K562 (cell line): ENCODE results near the gene ZBTB32. TPM values are rescaled to one million over a fixed set of nuclear protein-coding genes. Genes with fewer than 3 reads are reported as not detected.

ENCODE experiments used
- CHD1 ChIP-seq: fragments of 200-600 bp; sonication (generic); IDR thresholded peaks from one replicate; pipeline ENCODE4 v1.6.1; 2012; ENCODE audit warnings: mild to moderate bottlenecking, moderate library complexity, low read length, inconsistent platforms
- E2F3 ChIP-seq: fragments of 250-450 bp; sonication (Bioruptor Pico); IDR thresholded peaks from 2 replicates; pipeline ENCODE4 v1.4.0; 2020; ENCODE audit warnings: mild to moderate bottlenecking
- MAFG ChIP-seq: fragments of 450-650 bp; conservative IDR thresholded peaks from 2 replicates; pipeline ENCODE4 v1.6.1; 2016; ENCODE audit warnings: missing genetic modification characterization, missing compliant biosample characterization
- PHF20 ChIP-seq: fragments of 450-650 bp; IDR thresholded peaks from 2 replicates; pipeline ENCODE4 v1.6.1; 2018; ENCODE audit not compliant: partially characterized antibody
- TARDBP ChIP-seq: fragments of 450-650 bp; IDR thresholded peaks from 2 replicates; pipeline ENCODE4 v1.6.1; 2016
- ZEB2 ChIP-seq: fragments of 450-650 bp; IDR thresholded peaks from 2 replicates; pipeline ENCODE4 v1.6.1; 2016
- ZKSCAN8 ChIP-seq: fragments of 200-800 bp; sonication (Bioruptor generic); IDR thresholded peaks from 2 replicates; pipeline ENCODE4 v1.6.1; 2016; ENCODE audit warnings: missing genetic modification characterization, missing compliant biosample characterization
- ZNF239 ChIP-seq: fragments of 250-450 bp; sonication (Bioruptor Pico); IDR thresholded peaks from 2 replicates; pipeline ENCODE4 v1.4.0; 2020; ENCODE audit warnings: mild to moderate bottlenecking
- ZNF695 ChIP-seq: fragments of 450-650 bp; formaldehyde crosslinking; IDR thresholded peaks from 2 replicates; pipeline ENCODE4 v1.4.0; 2020; ENCODE audit warnings: mild to moderate bottlenecking, moderate library complexity
- polyA plus RNA-seq, 8 experiments: library from polyadenylated mRNA; depleted of rRNA in 4 of 8; stranded (reverse) in 5 of 8; unstranded in 3 of 8; fragments of >200 nt; fragmentation: Nextera tagmentation in 2 of 8; fragmentation: Illumina TruSeq in 1 of 8; extraction: Ambion mirVana in 2 of 8; extraction: Trizol in 1 of 8; gene quantifications; 2 replicates each; pipeline versions ENCODE4 v1.2.1 to v1.2.3, GENCODE V29; 2011 to 2014; ENCODE audit warnings: inconsistent platforms in 1 of 8, missing spikeins in 1 of 8
- total RNA-seq, 7 experiments: library from RNA; depleted of rRNA in 6 of 7; stranded (reverse); fragments of >200 nt in 6 of 7; fragmentation: Illumina TruSeq in 2 of 7; extraction: Trizol in 2 of 7; gene quantifications; 2 replicates each; pipeline versions ENCODE4 v1.2.1 to v1.2.3, GENCODE V29; 2011 to 2021; ENCODE audit warnings: low replicate concordance in 1 of 7
- TF ChIP-seq, protein P1 (sequence below): fragments of 450-650 bp; IDR thresholded peaks from 2 replicates; pipeline ENCODE4 v1.6.1; 2016; ENCODE audit warnings: low read depth
- TF ChIP-seq, protein P2 (sequence below): sonication (generic); formaldehyde crosslinking; IDR thresholded peaks from 2 replicates; pipeline ENCODE4 v1.8.0; 2022; ENCODE audit warnings: mild to moderate bottlenecking, missing genetic modification reagents
- TF ChIP-seq, protein P3 (sequence below): IDR thresholded peaks from 2 replicates; pipeline ENCODE4 v1.6.1; 2014; ENCODE audit warnings: antibody characterized with exemption
- TF ChIP-seq, protein P4 (sequence below): fragments of 450-650 bp; IDR thresholded peaks from 2 replicates; pipeline ENCODE4 v1.6.1; 2017; ENCODE audit warnings: mild to moderate bottlenecking, moderate library complexity

The ZBTB32 gene
- total and polyA plus RNA-seq, 9 of the 15 experiments (the other 6 are each of a cell fraction or from before 2014, with no cell fraction given), result 0.20 TPM; not detected in 8

DNA sequence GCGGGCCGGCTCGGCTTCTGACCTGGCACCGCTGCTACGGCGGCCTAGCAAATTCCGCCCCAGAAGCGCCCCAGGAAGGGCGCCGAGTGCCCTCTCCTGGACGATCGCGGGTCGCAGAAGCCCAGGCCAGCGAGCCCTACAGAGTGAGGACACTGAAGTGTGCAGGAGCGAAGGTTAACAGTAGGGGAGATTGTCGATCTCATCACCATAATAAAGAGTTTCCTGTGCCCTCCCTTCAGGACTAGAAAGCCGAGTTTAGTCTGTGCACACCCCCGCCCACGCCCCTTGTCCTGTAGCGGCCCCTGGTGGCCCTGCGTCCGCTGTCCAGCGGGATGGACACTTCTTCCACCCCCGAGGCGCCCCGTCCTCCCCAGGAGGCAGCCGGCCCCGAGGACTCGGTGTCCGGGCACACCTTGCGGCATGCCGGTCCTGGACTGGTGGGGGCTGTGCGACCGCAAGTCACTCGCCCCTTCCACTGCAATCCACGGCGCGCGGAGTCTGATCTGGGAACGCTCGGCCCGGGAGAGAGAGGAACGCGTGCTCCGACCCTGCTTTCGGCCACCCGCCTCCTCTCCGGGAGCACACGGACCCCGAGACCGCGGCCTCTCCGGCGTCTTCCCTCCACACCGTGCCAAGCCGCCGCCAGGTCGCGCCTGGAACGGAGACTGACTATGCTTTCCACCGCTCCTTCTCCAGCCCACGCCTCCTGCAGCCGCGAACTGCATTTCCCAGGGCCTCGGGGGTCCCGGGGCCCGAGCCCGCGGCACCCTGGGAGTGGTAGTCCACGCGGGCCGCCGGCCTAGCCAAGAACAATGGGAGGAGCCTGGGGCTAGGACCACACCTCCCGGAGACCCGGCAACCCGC lies 12.7 kb downstream of the ZBTB32 start (continued):
- TF ChIP-seq, protein P1, sequence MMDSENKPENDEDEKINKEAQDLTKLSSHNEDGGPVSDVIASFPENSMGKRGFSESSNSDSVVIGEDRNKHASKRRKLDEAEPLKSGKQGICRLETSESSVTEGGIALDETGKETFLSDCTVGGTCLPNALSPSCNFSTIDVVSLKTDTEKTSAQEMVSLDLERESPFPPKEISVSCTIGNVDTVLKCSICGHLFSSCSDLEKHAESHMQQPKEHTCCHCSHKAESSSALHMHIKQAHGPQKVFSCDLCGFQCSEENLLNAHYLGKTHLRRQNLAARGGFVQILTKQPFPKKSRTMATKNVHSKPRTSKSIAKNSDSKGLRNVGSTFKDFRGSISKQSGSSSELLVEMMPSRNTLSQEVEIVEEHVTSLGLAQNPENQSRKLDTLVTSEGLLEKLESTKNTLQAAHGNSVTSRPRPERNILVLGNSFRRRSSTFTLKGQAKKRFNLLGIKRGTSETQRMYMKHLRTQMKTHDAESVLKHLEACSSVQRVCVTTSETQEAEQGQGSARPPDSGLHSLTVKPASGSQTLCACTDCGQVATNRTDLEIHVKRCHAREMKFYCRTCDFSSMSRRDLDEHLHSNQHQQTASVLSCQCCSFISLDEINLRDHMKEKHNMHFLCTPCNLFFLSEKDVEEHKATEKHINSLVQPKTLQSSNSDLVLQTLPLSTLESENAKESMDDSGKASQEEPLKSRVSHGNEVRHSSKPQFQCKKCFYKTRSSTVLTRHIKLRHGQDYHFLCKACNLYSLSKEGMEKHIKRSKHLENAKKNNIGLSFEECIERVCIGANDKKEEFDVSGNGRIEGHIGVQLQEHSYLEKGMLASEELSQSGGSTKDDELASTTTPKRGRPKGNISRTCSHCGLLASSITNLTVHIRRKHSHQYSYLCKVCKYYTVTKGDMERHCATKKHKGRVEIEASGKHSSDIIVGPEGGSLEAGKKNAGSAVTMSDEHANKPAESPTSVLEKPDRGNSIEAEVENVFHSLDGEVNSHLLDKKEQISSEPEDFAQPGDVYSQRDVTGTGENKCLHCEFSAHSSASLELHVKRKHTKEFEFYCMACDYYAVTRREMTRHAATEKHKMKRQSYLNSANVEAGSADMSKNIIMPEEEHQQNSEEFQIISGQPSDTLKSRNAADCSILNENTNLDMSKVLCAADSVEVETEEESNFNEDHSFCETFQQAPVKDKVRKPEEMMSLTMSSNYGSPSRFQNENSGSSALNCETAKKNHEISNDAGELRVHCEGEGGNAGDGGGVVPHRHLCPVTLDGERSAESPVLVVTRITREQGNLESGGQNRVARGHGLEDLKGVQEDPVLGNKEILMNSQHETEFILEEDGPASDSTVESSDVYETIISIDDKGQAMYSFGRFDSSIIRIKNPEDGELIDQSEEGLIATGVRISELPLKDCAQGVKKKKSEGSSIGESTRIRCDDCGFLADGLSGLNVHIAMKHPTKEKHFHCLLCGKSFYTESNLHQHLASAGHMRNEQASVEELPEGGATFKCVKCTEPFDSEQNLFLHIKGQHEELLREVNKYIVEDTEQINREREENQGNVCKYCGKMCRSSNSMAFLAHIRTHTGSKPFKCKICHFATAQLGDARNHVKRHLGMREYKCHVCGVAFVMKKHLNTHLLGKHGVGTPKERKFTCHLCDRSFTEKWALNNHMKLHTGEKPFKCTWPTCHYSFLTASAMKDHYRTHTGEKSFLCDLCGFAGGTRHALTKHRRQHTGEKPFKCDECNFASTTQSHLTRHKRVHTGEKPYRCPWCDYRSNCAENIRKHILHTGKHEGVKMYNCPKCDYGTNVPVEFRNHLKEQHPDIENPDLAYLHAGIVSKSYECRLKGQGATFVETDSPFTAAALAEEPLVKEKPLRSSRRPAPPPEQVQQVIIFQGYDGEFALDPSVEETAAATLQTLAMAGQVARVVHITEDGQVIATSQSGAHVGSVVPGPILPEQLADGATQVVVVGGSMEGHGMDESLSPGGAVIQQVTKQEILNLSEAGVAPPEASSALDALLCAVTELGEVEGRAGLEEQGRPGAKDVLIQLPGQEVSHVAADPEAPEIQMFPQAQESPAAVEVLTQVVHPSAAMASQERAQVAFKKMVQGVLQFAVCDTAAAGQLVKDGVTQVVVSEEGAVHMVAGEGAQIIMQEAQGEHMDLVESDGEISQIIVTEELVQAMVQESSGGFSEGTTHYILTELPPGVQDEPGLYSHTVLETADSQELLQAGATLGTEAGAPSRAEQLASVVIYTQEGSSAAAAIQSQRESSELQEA, result peak; percentile 72
- TF ChIP-seq ZKSCAN8 (CRISPR knock-in tag) (no peak), CHD1 (no peak), E2F3 (CRISPR knock-in tag) (no peak), ZNF695 (CRISPR knock-in tag) (no peak), ZNF239 (CRISPR knock-in tag) (no peak), TARDBP (no peak; the same call in 1 of the 2 replicates), ZEB2 (no peak), PHF20 (no peak), MAFG (tag) (no peak)
- TF ChIP-seq, protein P2, sequence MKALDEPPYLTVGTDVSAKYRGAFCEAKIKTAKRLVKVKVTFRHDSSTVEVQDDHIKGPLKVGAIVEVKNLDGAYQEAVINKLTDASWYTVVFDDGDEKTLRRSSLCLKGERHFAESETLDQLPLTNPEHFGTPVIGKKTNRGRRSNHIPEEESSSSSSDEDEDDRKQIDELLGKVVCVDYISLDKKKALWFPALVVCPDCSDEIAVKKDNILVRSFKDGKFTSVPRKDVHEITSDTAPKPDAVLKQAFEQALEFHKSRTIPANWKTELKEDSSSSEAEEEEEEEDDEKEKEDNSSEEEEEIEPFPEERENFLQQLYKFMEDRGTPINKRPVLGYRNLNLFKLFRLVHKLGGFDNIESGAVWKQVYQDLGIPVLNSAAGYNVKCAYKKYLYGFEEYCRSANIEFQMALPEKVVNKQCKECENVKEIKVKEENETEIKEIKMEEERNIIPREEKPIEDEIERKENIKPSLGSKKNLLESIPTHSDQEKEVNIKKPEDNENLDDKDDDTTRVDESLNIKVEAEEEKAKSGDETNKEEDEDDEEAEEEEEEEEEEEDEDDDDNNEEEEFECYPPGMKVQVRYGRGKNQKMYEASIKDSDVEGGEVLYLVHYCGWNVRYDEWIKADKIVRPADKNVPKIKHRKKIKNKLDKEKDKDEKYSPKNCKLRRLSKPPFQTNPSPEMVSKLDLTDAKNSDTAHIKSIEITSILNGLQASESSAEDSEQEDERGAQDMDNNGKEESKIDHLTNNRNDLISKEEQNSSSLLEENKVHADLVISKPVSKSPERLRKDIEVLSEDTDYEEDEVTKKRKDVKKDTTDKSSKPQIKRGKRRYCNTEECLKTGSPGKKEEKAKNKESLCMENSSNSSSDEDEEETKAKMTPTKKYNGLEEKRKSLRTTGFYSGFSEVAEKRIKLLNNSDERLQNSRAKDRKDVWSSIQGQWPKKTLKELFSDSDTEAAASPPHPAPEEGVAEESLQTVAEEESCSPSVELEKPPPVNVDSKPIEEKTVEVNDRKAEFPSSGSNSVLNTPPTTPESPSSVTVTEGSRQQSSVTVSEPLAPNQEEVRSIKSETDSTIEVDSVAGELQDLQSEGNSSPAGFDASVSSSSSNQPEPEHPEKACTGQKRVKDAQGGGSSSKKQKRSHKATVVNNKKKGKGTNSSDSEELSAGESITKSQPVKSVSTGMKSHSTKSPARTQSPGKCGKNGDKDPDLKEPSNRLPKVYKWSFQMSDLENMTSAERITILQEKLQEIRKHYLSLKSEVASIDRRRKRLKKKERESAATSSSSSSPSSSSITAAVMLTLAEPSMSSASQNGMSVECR (CRISPR knock-in tag), result peak; percentile 93
- TF ChIP-seq, protein P3, sequence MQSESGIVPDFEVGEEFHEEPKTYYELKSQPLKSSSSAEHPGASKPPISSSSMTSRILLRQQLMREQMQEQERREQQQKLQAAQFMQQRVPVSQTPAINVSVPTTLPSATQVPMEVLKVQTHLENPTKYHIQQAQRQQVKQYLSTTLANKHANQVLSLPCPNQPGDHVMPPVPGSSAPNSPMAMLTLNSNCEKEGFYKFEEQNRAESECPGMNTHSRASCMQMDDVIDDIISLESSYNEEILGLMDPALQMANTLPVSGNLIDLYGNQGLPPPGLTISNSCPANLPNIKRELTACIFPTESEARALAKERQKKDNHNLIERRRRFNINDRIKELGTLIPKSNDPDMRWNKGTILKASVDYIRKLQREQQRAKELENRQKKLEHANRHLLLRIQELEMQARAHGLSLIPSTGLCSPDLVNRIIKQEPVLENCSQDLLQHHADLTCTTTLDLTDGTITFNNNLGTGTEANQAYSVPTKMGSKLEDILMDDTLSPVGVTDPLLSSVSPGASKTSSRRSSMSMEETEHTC, result no peak
- TF ChIP-seq, protein P4, sequence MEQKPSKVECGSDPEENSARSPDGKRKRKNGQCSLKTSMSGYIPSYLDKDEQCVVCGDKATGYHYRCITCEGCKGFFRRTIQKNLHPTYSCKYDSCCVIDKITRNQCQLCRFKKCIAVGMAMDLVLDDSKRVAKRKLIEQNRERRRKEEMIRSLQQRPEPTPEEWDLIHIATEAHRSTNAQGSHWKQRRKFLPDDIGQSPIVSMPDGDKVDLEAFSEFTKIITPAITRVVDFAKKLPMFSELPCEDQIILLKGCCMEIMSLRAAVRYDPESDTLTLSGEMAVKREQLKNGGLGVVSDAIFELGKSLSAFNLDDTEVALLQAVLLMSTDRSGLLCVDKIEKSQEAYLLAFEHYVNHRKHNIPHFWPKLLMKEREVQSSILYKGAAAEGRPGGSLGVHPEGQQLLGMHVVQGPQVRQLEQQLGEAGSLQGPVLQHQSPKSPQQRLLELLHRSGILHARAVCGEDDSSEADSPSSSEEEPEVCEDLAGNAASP, result no peak
